Osteocyte (in vitro differentiated cells): ENCODE data around the gene ZNF148. TPM values are rescaled to one million over a fixed set of nuclear protein-coding genes. Genes with fewer than 3 reads are reported as not detected.
"Not testable (repeated sequence)": the region's sequence is repeated elsewhere in the genome, so short reads cannot be mapped to it uniquely, and the experiment has no call there.

Experiments used
- DNase-seq: peaks from one replicate; pipeline ENCODE4 v3.0.0; 2021; ENCODE audit warnings: mixed read lengths; ENCODE audit not compliant: unreplicated experiment; ENCODE audit errors: extremely low spot score
- H3K27ac Mint-ChIP-seq: one replicate; pipeline ENCODE4 v1.8.0; 2021; ENCODE audit warnings: mild to moderate bottlenecking, mixed read lengths; ENCODE audit not compliant: unreplicated experiment
- H3K27me3 Mint-ChIP-seq: one replicate; pipeline ENCODE4 v1.8.0; 2021; ENCODE audit warnings: mixed read lengths; ENCODE audit not compliant: unreplicated experiment
- H3K36me3 Mint-ChIP-seq: one replicate; pipeline ENCODE4 v1.8.0; 2021; ENCODE audit warnings: mixed read lengths; ENCODE audit not compliant: unreplicated experiment
- H3K4me1 Mint-ChIP-seq: one replicate; pipeline ENCODE4 v1.8.0; 2021; ENCODE audit warnings: mixed read lengths; ENCODE audit not compliant: unreplicated experiment
- H3K4me3 Mint-ChIP-seq: one replicate; pipeline ENCODE4 v1.8.0; 2021; ENCODE audit warnings: mild to moderate bottlenecking, moderate library complexity, mixed read lengths; ENCODE audit not compliant: unreplicated experiment
- H3K9me3 Mint-ChIP-seq: one replicate; pipeline ENCODE4 v1.8.0; 2021; ENCODE audit warnings: mixed read lengths; ENCODE audit not compliant: unreplicated experiment
- CTCF ChIP-seq: fragments of 200-600 bp; sonication (generic); IDR thresholded peaks from 2 replicates; pipeline ENCODE4 v1.5.0; 2021; ENCODE audit warnings: antibody characterized with exemption, mild to moderate bottlenecking, moderate library complexity
- total RNA-seq: library from RNA; stranded (reverse); gene quantifications from 2 replicates; pipeline ENCODE4 v1.2.1, GENCODE V29; 2021

ZNF148 gene
- total RNA-seq, 1 donor from 2014 or later = 46.2 TPM

DNA sequence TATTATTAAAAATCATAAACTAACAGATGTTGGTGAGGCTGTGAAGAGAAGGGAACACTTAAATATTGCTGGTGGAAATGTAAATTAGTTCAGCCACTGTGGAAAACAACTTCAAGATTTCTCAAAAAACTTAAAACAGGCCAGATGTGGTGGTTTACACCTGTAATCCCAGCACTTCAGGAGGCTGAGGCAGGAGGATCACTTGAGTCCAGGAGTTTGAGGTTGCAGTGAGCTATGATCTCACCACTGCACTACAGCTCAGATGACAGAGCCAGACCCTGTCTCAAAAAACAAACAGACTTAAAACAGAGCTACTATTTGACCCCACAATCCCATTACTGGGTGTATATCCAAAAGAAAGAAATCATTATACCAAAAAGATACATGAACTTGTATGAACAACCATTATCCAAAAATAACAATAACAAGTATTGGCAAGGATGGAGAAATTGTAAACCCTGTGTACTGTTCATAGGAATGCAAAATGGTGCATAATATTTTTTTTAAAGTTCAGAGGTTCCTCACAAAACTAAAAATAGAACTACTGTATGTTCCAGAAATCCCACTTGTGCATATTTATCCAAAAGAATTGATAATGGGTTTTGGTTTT lies 25.5 kb downstream of the ZNF148 start:
- H3K27me3 Mint-ChIP-seq = no peaks in the 10 kb centered on the region
- no peak for DNase-seq
- no peak for TF ChIP-seq CTCF
- no peak overlapping the region for H3K4me3 Mint-ChIP-seq
- peaks cover 27% of the 10 kb centered on the region for H3K36me3 Mint-ChIP-seq
- H3K4me1 Mint-ChIP-seq = peaks cover 48% of the 10 kb centered on the region
- peaks cover 32% of the 10 kb centered on the region for H3K9me3 Mint-ChIP-seq
- peak overlapping the region; percentile 58 for H3K27ac Mint-ChIP-seq

DNA sequence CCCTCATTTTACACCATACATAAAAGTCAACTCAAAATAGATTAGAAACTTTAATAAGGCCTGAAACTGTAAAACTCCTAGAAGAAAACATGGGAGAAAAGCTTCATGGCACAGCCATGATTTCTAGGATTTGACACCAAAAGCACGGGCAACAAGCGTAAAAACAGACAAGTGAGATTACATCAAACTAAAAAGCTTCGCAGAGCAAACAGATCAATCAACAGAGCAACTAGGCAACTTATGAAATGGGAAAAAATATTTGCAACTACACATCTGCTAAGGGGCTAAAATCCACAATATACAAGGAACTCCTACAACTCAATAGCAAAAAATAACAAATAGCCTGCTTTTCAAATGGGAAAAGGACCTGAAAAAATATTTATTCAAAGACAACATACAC lies 26.1 kb downstream of the ZNF148 start:
- H3K27ac Mint-ChIP-seq = peak overlapping the region; percentile 42
- no peak overlapping the region for H3K4me3 Mint-ChIP-seq
- H3K4me1 Mint-ChIP-seq = peaks cover 48% of the 10 kb centered on the region
- peaks cover 33% of the 10 kb centered on the region for H3K36me3 Mint-ChIP-seq
- peaks cover 39% of the 10 kb centered on the region for H3K9me3 Mint-ChIP-seq
- no peak for DNase-seq
- H3K27me3 Mint-ChIP-seq = no peaks in the 10 kb centered on the region
- TF ChIP-seq CTCF = no peak

DNA sequence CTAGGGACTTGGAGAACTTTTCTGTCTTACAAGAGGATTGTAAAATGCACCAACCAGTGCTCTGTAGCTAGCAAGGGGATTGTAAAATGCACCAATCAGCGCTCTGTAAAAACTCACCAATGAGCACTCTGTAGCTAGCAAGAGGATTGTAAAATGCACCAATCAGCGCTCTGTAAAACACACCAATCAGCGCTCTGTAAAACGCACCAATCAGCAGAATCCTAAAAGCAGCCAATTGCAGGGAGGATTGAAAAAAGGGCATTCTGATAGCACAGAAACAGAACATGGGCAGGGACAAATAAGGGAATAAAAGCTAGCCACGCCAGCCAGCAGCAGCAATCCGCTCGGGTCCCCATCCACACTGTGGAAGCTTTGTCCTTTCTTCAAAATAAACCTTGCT lies 31.8 kb downstream of the ZNF148 start:
- DNase-seq, H3K27ac Mint-ChIP-seq, H3K27me3 Mint-ChIP-seq, H3K4me3 Mint-ChIP-seq, H3K4me1 Mint-ChIP-seq: not testable (repeated sequence)
- peaks cover 37% of the 10 kb centered on the region for H3K36me3 Mint-ChIP-seq
- peaks cover 38% of the 10 kb centered on the region for H3K9me3 Mint-ChIP-seq

DNA sequence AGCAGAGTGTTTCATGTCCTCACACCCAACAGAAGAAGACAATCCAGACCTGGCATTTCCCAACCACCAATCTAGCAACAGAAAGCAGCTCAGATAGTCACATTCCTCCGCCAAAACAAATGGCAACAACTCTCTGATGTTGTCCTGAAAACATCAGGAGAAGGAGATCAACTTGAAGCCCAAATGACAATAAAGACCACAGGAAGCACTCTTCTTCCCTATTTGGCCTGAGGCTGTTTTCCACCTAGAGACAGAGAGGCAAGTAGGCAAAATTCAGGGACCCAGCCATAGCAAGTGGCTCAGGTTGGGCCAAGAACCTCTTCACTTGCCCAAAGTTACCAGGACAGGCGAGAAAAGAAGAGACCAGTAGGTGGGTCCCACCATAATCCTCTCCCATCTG lies 35.0 kb downstream of the ZNF148 start:
- peaks cover 22% of the 10 kb centered on the region for H3K9me3 Mint-ChIP-seq
- DNase-seq = no peak
- no peaks in the 10 kb centered on the region for H3K27me3 Mint-ChIP-seq
- H3K4me1 Mint-ChIP-seq = peaks cover 10% of the 10 kb centered on the region
- TF ChIP-seq CTCF = no peak
- H3K4me3 Mint-ChIP-seq = no peak overlapping the region
- peaks cover 23% of the 10 kb centered on the region for H3K36me3 Mint-ChIP-seq
- H3K27ac Mint-ChIP-seq = no peak overlapping the region

DNA sequence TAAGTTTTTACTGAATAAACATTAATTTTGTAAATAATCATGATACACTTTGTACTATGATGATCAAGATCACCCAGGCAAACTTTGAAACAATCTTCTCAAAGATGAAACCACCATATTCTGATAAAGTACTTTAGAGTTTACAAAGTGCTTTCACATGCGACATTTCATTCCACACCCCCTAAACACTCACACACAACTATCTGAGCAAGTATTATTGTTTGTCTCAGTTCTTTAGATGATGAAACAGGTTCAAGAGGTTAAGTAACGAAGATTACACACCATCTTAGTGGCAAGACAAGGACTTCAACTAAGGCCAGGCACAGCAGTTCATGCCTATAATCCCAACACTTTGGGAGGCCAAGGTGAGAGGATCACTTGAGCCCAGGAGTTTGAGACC lies 37.6 kb downstream of the ZNF148 start:
- Mint-ChIP-seq H3K36me3 (peaks cover 15% of the 10 kb centered on the region), H3K9me3 (peaks cover 11% of the 10 kb centered on the region), H3K4me1 (peaks cover 20% of the 10 kb centered on the region), H3K27me3 (no peaks in the 10 kb centered on the region), H3K27ac (no peak overlapping the region), H3K4me3 (no peak overlapping the region)
- DNase-seq = no peak
- no peak for TF ChIP-seq CTCF
